ENCODE results near the gene RIPPLY3. TPM values are rescaled to one million over a fixed set of nuclear protein-coding genes. Genes with fewer than 3 reads are reported as not detected.

RIPPLY3 gene
- total and polyA plus RNA-seq, 2 donors (not counting 1 experiment from before 2014, with no cell fraction given) = not detected

DNA sequence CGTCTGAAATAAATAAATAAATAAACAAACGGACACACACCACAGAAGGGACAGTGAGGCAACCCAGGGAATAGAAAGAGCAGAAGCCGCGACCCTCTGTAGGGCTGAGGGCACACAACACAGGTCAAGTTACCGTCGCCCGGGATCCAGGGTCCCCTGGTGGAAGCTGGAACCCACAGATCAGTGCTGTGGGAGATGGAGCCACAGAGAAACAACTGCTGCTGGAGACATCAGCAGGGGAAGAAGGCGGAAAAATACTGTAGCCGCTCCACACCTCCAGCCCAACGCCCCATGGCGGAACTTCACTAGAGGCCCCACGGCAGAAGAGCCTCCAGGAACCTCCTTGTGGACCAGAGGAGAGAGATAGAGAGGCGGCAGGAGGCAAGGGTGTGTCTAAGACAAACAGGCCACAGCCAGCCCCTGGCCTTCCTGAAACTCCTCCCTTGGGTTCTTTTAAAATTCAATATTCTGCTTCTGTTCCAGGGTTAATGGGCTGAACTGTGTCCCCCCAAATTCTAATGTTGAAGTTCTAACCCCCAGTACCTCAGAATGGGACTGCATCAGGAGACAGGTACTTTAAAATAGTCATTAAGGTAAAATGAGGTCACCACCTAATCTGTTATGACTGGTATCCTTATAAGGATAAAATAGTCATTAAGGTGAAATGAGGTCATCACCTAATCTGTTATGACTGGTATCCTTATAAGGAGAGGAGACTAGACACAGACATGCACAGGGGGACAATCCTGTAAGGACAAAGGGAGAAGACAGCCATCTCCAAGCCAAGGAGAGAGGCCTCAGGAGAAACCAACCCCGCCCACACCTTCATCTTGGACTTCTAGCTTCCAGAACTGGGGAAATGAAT, 32.3 kb upstream of the RIPPLY3 start:
- no peaks in the 10 kb centered on the region for H3K27me3 ChIP-seq (replicated peaks in 1 of 4; ENCODE audit: control extremely low read depth in 1 of 4, control insufficient read depth in 3 of 4, insufficient read depth in 4 of 4, low read length in 3 of 4)
- intact Hi-C loops (cut with micrococcal nuclease) = no loop called here
- H3K4me3 ChIP-seq (ENCODE audit: control extremely low read depth in 1 of 5, extremely low read depth in 1 of 5, insufficient read depth in 1 of 5, low read depth in 2 of 5, low read length in 4 of 5) = no peak overlapping the region
- TF ChIP-seq, protein P1, sequence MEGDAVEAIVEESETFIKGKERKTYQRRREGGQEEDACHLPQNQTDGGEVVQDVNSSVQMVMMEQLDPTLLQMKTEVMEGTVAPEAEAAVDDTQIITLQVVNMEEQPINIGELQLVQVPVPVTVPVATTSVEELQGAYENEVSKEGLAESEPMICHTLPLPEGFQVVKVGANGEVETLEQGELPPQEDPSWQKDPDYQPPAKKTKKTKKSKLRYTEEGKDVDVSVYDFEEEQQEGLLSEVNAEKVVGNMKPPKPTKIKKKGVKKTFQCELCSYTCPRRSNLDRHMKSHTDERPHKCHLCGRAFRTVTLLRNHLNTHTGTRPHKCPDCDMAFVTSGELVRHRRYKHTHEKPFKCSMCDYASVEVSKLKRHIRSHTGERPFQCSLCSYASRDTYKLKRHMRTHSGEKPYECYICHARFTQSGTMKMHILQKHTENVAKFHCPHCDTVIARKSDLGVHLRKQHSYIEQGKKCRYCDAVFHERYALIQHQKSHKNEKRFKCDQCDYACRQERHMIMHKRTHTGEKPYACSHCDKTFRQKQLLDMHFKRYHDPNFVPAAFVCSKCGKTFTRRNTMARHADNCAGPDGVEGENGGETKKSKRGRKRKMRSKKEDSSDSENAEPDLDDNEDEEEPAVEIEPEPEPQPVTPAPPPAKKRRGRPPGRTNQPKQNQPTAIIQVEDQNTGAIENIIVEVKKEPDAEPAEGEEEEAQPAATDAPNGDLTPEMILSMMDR (IDR thresholded peaks at IDR 0.05) = no peak
- no peak for TF ChIP-seq EZH2 (IDR thresholded peaks at IDR 0.05; ENCODE audit: borderline replicate concordance, insufficient read depth, low read depth, low read length, poor library complexity, severe bottlenecking)
- Mint-ChIP-seq H3K9me3 (ENCODE audit: insufficient read depth) (no peaks in the 10 kb centered on the region), H3K4me1 (peaks cover 13% of the 10 kb centered on the region), H3K4me3 (no peak overlapping the region), H3K27me3 (no peaks in the 10 kb centered on the region), H3K27ac (no peak overlapping the region)
- H3K4me2 ChIP-seq (replicated peaks; ENCODE audit: low read depth, low read length, poor library complexity, severe bottlenecking) = no peak overlapping the region
- no peaks in the 10 kb centered on the region for H4K20me1 ChIP-seq (ENCODE audit: control insufficient read depth, insufficient read depth, low read length, poor library complexity, severe bottlenecking)
- H3K9ac ChIP-seq (ENCODE audit: low read length) = no peak overlapping the region
- H3K79me2 ChIP-seq (ENCODE audit: control insufficient read depth, insufficient read depth, low read length) = no peaks in the 10 kb centered on the region
- H2AFZ ChIP-seq (ENCODE audit: insufficient read depth, low read depth, low read length, poor library complexity, severe bottlenecking) = no peak overlapping the region
- H3K36me3 ChIP-seq (replicated peaks in 1 of 2; ENCODE audit: control extremely low read depth in 1 of 2, control insufficient read depth in 1 of 2, extremely low read depth in 1 of 2, insufficient read depth in 2 of 2, low read length in 1 of 2) = no peaks in the 10 kb centered on the region
- 89% methylated on average over 12 of the region's 14 CpGs for WGBS (ENCODE audit: insufficient coverage)
- peaks cover 6 to 8% of the 10 kb centered on the region in 2 donors for H3K4me1 ChIP-seq (ENCODE audit: control insufficient read depth in 2 of 2, insufficient read depth in 2 of 2, low read length in 2 of 2)
- no peak overlapping the region for H3K27ac ChIP-seq (ENCODE audit: low read length in 2 of 2)
- ChIA-PET POLR2A (no interaction called here), CTCF (interaction anchor here (3.6 kb wide), 1 partner anchor 17 kb away, joined by 51 read pairs; no protein-coding TSS in a partner anchor)
- DNase-seq = no peak
- no peaks in the 10 kb centered on the region for H3K9me3 ChIP-seq (ENCODE audit: control extremely low read depth in 1 of 3, control insufficient read depth in 2 of 3, insufficient read depth in 1 of 3, low read length in 2 of 3)
- ATAC-seq (ENCODE audit: low read depth) = no peak

DNA sequence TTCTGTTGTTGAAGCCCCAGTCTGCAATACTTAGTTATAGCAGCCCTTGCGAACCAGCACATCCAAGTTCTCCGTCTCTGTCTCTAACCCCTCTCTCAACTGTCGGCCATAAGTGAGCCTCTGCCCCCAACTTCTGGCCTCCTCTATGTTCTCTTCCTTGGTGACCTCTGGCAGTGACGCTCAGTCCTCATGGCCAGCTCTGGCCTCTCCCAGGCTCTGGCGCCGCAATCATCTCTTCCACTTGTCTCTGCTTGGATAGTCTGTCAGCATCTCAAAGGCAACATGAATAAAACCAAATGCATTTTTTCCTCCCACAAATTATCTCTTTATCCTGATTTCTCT, 31.7 kb upstream of the RIPPLY3 start:
- no peaks in the 10 kb centered on the region for H3K27me3 ChIP-seq (replicated peaks in 1 of 4; ENCODE audit: control extremely low read depth in 1 of 4, control insufficient read depth in 3 of 4, insufficient read depth in 4 of 4, low read length in 3 of 4)
- ChIA-PET POLR2A (no interaction called here), CTCF (interaction anchor here (3.6 kb wide), 1 partner anchor 16 kb away, joined by 51 read pairs; no protein-coding TSS in a partner anchor)
- ATAC-seq (ENCODE audit: low read depth) = no peak
- no peak for TF ChIP-seq EZH2 (IDR thresholded peaks at IDR 0.05; ENCODE audit: borderline replicate concordance, insufficient read depth, low read depth, low read length, poor library complexity, severe bottlenecking)
- TF ChIP-seq, protein P1 (IDR thresholded peaks at IDR 0.05) = no peak
- DNase-seq = no peak
- WGBS (ENCODE audit: insufficient coverage) = 88% methylated on average over 6 of the region's 6 CpGs
- no peak overlapping the region for H2AFZ ChIP-seq (ENCODE audit: insufficient read depth, low read depth, low read length, poor library complexity, severe bottlenecking)
- no peaks in the 10 kb centered on the region for H3K36me3 ChIP-seq (replicated peaks in 1 of 2; ENCODE audit: control extremely low read depth in 1 of 2, control insufficient read depth in 1 of 2, extremely low read depth in 1 of 2, insufficient read depth in 2 of 2, low read length in 1 of 2)
- H3K27ac Mint-ChIP-seq = no peak overlapping the region
- H3K9me3 ChIP-seq (ENCODE audit: control extremely low read depth in 1 of 3, control insufficient read depth in 2 of 3, insufficient read depth in 1 of 3, low read length in 2 of 3) = no peaks in the 10 kb centered on the region
- H3K4me2 ChIP-seq (replicated peaks; ENCODE audit: low read depth, low read length, poor library complexity, severe bottlenecking) = no peak overlapping the region
- no peaks in the 10 kb centered on the region for H3K9me3 Mint-ChIP-seq (ENCODE audit: insufficient read depth)
- no peaks in the 10 kb centered on the region for H4K20me1 ChIP-seq (ENCODE audit: control insufficient read depth, insufficient read depth, low read length, poor library complexity, severe bottlenecking)
- no peak overlapping the region for H3K27ac ChIP-seq (ENCODE audit: low read length in 2 of 2)
- H3K4me3 ChIP-seq (ENCODE audit: control extremely low read depth in 1 of 5, extremely low read depth in 1 of 5, insufficient read depth in 1 of 5, low read depth in 2 of 5, low read length in 4 of 5) = no peak overlapping the region
- intact Hi-C loops (cut with micrococcal nuclease) = loop anchor here (5.0 kb wide), 1 partner anchor 392 kb away; the partner anchor contains the start of gene DYRK1A
- peaks cover 13% of the 10 kb centered on the region for H3K4me1 Mint-ChIP-seq
- no peaks in the 10 kb centered on the region for H3K79me2 ChIP-seq (ENCODE audit: control insufficient read depth, insufficient read depth, low read length)
- H3K9ac ChIP-seq (ENCODE audit: low read length) = no peak overlapping the region
- no peak overlapping the region for H3K4me3 Mint-ChIP-seq
- H3K27me3 Mint-ChIP-seq = no peaks in the 10 kb centered on the region
- H3K4me1 ChIP-seq (ENCODE audit: control insufficient read depth in 2 of 2, insufficient read depth in 2 of 2, low read length in 2 of 2) = peaks cover 6 to 8% of the 10 kb centered on the region in 2 donors
